Smooth muscle cell (in vitro differentiated cells): Measurements from ENCODE around the gene LSAMP. TPM values are rescaled to one million over a fixed set of nuclear protein-coding genes. Genes with fewer than 3 reads are reported as not detected.
A peak's percentile ranks its signal among the peaks of the same experiment; 100 is the strongest.

Source experiments
- DNase-seq: peaks from one replicate; lab custom pipeline; 2025; ENCODE audit not compliant: unreplicated experiment; lab: John Stamatoyannopoulos, UW
- H2AFZ ChIP-seq: fragments of 200-600 bp; sonication (generic); 2 replicates; pipeline ENCODE4 v1.6.0; 2016; ENCODE audit warnings: antibody characterized with exemption, low read depth, mild to moderate bottlenecking
- H3F3A ChIP-seq: fragments of 200-600 bp; sonication (generic); 2 replicates; pipeline ENCODE4 v1.6.0; 2017; ENCODE audit warnings: antibody characterized with exemption, low read depth
- H3K27ac ChIP-seq: fragments of 200-600 bp; sonication (generic); 2 replicates; pipeline ENCODE4 v1.5.1; 2016; ENCODE audit warnings: low read depth, mild to moderate bottlenecking
- H3K27me3 ChIP-seq: fragments of 200-600 bp; sonication (generic); 2 replicates; pipeline ENCODE4 v1.6.1; 2016; ENCODE audit warnings: low read depth, mild to moderate bottlenecking
- H3K36me3 ChIP-seq: fragments of 200-600 bp; sonication (generic); 2 replicates; pipeline ENCODE4 v1.5.1; 2016; ENCODE audit warnings: low read depth
- H3K4me1 ChIP-seq: fragments of 200-600 bp; sonication (generic); 2 replicates; pipeline ENCODE4 v1.5.1; 2016; ENCODE audit warnings: low read depth
- H3K4me2 ChIP-seq: fragments of 200-600 bp; sonication (generic); 2 replicates; pipeline ENCODE4 v1.6.0; 2016; ENCODE audit warnings: mild to moderate bottlenecking
- H3K4me3 ChIP-seq: fragments of 200-600 bp; sonication (generic); 2 replicates; pipeline ENCODE4 v1.5.1; 2016; ENCODE audit warnings: mild to moderate bottlenecking
- H3K79me2 ChIP-seq: fragments of 200-600 bp; sonication (generic); 2 replicates; pipeline ENCODE4 v1.6.0; 2016; ENCODE audit warnings: low read depth, mild to moderate bottlenecking
- H3K9ac ChIP-seq: fragments of 200-600 bp; sonication (generic); 2 replicates; pipeline ENCODE4 v1.6.0; 2016; ENCODE audit warnings: low read depth
- H3K9me3 ChIP-seq: fragments of 200-600 bp; sonication (generic); replicated peaks from 2 replicates; pipeline ENCODE4 v1.5.1; 2016; ENCODE audit warnings: low read depth
- H4K20me1 ChIP-seq: fragments of 200-600 bp; sonication (generic); 2 replicates; pipeline ENCODE4 v1.6.0; 2016; ENCODE audit warnings: low read depth
- WGBS: methylation state at CpG from one replicate; pipeline ENCODE4 v1.1.7; 2016; ENCODE audit warnings: low lambda C conversion rate; 5-methylcytosine and 5-hydroxymethylcytosine counted together
- polyA plus RNA-seq: library from polyadenylated mRNA; unstranded; fragments of >200 nt; fragmentation: Nextera tagmentation; extraction: Ambion mirVana; gene quantifications from 2 replicates; pipeline ENCODE4 v1.2.1, GENCODE V29; 2016
- total RNA-seq: library from RNA; depleted of rRNA; stranded (reverse); fragments of >200 nt; gene quantifications from 2 replicates; pipeline ENCODE4 v1.2.3, GENCODE V29; 2014
- TF ChIP-seq, protein P1 (sequence below): fragments of 200-600 bp; sonication (generic); IDR thresholded peaks from 2 replicates; pipeline ENCODE4 v1.5.1; 2017; ENCODE audit warnings: borderline replicate concordance, mild to moderate bottlenecking, antibody characterized with exemption; ENCODE audit not compliant: insufficient read depth, poor library complexity, severe bottlenecking

The LSAMP gene
- total and polyA plus RNA-seq, 2 experiments from 2014 or later = 11.2 to 13.6 TPM

DNA sequence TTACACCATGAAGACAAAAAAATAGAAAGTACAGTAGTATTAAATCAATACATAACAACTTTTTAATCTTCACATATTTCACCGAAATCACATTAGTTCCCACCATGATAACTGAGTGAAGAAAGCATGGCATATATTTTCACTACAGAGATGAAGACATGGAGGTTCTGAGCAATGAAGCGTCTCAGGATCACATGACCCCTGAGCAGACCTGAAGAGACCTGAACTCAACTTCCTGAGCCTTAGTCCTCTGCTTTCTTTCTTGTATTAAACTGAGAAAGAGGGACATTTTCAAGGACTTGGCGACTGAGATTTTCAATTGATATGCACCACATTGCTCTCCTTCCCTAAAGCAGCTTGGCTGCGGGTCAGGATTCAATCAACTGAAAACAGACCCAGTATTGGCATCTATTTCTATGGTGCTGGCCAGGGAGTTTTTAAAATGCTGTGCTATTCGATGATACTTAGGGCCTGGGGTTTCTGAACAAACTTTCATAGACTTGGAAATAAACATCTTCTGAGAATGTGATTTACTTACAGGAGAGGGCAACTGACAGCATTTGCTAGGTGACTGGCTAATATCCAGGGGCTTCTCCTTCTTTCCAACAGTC is 165.1 kb downstream of the LSAMP start:
- WGBS = 91% methylated on average over 5 of the region's 5 CpGs
- no peaks in the 10 kb centered on the region for H3K27me3 ChIP-seq
- H3K36me3 ChIP-seq = no peaks in the 10 kb centered on the region
- H3K4me3 ChIP-seq = no peak overlapping the region
- H3K9ac ChIP-seq = no peak overlapping the region
- DNase-seq = no peak
- H2AFZ ChIP-seq = no peak overlapping the region
- no peaks in the 10 kb centered on the region for H3K4me1 ChIP-seq
- no peak overlapping the region for H3K4me2 ChIP-seq
- H3K9me3 ChIP-seq = no peaks in the 10 kb centered on the region
- no peaks in the 10 kb centered on the region for H4K20me1 ChIP-seq
- TF ChIP-seq, protein P1, sequence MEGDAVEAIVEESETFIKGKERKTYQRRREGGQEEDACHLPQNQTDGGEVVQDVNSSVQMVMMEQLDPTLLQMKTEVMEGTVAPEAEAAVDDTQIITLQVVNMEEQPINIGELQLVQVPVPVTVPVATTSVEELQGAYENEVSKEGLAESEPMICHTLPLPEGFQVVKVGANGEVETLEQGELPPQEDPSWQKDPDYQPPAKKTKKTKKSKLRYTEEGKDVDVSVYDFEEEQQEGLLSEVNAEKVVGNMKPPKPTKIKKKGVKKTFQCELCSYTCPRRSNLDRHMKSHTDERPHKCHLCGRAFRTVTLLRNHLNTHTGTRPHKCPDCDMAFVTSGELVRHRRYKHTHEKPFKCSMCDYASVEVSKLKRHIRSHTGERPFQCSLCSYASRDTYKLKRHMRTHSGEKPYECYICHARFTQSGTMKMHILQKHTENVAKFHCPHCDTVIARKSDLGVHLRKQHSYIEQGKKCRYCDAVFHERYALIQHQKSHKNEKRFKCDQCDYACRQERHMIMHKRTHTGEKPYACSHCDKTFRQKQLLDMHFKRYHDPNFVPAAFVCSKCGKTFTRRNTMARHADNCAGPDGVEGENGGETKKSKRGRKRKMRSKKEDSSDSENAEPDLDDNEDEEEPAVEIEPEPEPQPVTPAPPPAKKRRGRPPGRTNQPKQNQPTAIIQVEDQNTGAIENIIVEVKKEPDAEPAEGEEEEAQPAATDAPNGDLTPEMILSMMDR = no peak
- no peak overlapping the region for H3K27ac ChIP-seq
- no peaks in the 10 kb centered on the region for H3F3A ChIP-seq
- H3K79me2 ChIP-seq = no peaks in the 10 kb centered on the region

DNA sequence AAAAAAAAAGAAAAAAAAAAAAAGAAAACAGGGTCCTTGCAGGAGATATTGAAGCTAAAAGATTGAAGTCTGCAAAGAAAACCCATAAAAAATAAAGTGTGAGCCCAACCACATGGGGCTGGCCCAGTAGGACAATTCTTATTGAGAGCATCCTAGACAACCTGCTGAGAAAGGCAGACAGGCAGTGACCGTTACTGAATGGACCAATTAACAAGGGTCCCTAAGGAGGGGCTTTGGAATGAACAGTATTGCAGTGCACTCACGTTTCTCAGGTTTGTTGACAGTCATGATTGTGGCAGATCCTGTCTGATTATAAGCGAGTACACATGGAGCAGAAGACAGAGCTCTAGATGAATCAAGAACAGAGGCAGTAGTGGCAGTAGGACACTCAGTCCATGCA is 168.6 kb downstream of the LSAMP start:
- Histone ChIP-seq H3K4me1 (no peaks in the 10 kb centered on the region), H3K4me2 (no peak overlapping the region), H3K27ac (no peak overlapping the region), H3K36me3 (no peaks in the 10 kb centered on the region), H3K4me3 (no peak overlapping the region), H3K9me3 (no peaks in the 10 kb centered on the region), H3K79me2 (no peaks in the 10 kb centered on the region), H2AFZ (no peak overlapping the region), H3F3A (no peaks in the 10 kb centered on the region), H3K27me3 (no peaks in the 10 kb centered on the region), H3K9ac (no peak overlapping the region), H4K20me1 (no peaks in the 10 kb centered on the region)
- DNase-seq = no peak
- 74% methylated on average over 3 of the region's 3 CpGs for whole genome bisulfite sequencing
- TF ChIP-seq, protein P1 = no peak

DNA sequence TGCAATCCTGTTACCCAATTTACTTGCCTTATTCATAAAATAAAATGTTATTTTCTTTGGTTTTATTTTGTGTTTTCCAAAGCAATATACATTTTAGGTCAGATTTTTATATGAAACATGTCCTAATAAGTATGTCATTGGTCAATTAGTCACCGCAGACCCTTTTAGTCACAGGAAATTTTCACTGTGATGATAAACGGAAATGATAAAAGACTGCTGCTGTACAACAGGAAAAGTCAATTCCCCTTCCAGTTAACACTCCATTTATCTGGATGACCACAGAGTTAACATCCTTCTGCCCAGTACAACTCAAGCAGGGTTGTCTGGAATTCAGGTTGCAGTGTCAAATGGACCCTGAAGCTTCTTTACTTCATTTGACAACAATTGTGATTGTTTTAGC is 175.2 kb downstream of the LSAMP start:
- WGBS = 18% methylated on average over 2 of the region's 2 CpGs
- H3K9me3 ChIP-seq = no peaks in the 10 kb centered on the region
- peaks cover 17% of the 10 kb centered on the region for H3K4me1 ChIP-seq
- no peak overlapping the region for H3K4me3 ChIP-seq
- H3K27me3 ChIP-seq = no peaks in the 10 kb centered on the region
- H3K79me2 ChIP-seq = no peaks in the 10 kb centered on the region
- H4K20me1 ChIP-seq = no peaks in the 10 kb centered on the region
- no peak overlapping the region for H2AFZ ChIP-seq
- H3K36me3 ChIP-seq = no peaks in the 10 kb centered on the region
- H3F3A ChIP-seq = no peaks in the 10 kb centered on the region
- no peak overlapping the region for H3K27ac ChIP-seq
- DNase-seq = no peak
- TF ChIP-seq, protein P1 = no peak
- peak overlapping the region; percentile 30 for H3K4me2 ChIP-seq
- H3K9ac ChIP-seq = no peak overlapping the region

DNA sequence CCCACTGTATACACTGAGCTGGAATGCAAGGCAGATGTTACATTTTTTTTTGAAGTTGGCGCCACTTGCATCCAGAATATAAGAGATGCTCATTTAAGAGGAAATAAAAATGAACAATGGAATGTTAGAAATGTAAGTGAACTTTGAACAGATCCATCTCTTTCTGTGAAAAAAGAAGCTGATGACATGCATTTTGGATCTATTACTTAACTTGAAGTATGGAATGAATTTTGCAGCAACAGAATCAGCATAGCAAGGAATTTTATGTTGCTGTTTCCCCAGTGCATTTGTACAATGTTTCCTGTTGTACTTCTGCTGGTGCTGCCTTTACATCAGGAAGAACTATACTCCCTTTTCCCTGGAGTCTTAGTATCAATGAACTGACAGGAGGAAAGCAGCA is 178.2 kb downstream of the LSAMP start:
- no peaks in the 10 kb centered on the region for H3K27me3 ChIP-seq
- no peaks in the 10 kb centered on the region for H4K20me1 ChIP-seq
- TF ChIP-seq, protein P1 = no peak
- H2AFZ ChIP-seq = no peak overlapping the region
- no peaks in the 10 kb centered on the region for H3K36me3 ChIP-seq
- no peak overlapping the region for H3K4me2 ChIP-seq
- DNase-seq = no peak
- H3K9ac ChIP-seq = no peak overlapping the region
- H3K4me1 ChIP-seq = peaks cover 17% of the 10 kb centered on the region
- H3F3A ChIP-seq = peaks cover 6% of the 10 kb centered on the region
- no peak overlapping the region for H3K27ac ChIP-seq
- no peaks in the 10 kb centered on the region for H3K9me3 ChIP-seq
- WGBS = 90% methylated on average over 1 of the region's 1 CpG
- H3K79me2 ChIP-seq = no peaks in the 10 kb centered on the region
- H3K4me3 ChIP-seq = no peak overlapping the region
